SKM-1 (cell line): ENCODE measurements around the gene CENATAC.
"Not testable (repeated sequence)": the region's sequence is repeated elsewhere in the genome, so short reads cannot be mapped to it uniquely, and the experiment has no call there.

ENCODE experiments used
- DNase-seq: peaks from one replicate; lab custom pipeline; 2025; ENCODE audit not compliant: unreplicated experiment; lab: John Stamatoyannopoulos, UW

The CENATAC gene, protein sequence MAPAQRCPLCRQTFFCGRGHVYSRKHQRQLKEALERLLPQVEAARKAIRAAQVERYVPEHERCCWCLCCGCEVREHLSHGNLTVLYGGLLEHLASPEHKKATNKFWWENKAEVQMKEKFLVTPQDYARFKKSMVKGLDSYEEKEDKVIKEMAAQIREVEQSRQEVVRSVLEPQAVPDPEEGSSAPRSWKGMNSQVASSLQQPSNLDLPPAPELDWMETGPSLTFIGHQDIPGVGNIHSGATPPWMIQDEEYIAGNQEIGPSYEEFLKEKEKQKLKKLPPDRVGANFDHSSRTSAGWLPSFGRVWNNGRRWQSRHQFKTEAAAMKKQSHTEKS

GRCh38 chr11:118997627-118998387 lies at the start of gene CENATAC:
TSS of gene CENATAC (plus strand) at chr11:118998138. CDS start at chr11:118998198, 60 bp downstream.
- peak; percentile 93 for DNase-seq

DNA sequence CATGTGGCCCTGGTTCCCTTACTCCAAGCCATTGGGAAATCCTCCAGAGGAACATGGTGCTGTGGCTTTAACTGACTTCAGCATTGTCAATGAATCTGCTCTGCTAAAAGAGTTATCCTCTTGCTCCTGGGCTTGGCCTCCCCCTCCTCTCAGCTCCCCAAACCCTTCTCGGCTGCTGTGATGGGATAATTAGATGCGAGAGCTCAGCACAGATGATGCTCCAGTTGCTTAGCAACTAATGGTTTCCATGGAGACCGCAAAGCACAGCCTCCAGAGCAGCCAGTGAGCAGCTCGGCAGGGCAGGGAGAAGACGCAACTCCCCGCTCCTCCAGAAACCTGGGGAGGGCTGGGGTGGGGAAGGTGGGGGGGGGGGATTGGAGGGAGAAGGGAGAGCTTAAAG lies 44.7 kb upstream of the CENATAC start:
- DNase-seq, result no peak

GRCh38 chr11:118953976-118954375 lies 44.0 kb upstream of the CENATAC start:
- DNase-seq, result not testable (repeated sequence)

GRCh38 chr11:118956094-118956846 lies 41.7 kb upstream of the CENATAC start, which contains the start of gene UPK2:
TSS of gene UPK2 (plus strand) at chr11:118956298. CDS start at chr11:118956351, 53 bp downstream.
- DNase-seq, result peak; percentile 53

DNA sequence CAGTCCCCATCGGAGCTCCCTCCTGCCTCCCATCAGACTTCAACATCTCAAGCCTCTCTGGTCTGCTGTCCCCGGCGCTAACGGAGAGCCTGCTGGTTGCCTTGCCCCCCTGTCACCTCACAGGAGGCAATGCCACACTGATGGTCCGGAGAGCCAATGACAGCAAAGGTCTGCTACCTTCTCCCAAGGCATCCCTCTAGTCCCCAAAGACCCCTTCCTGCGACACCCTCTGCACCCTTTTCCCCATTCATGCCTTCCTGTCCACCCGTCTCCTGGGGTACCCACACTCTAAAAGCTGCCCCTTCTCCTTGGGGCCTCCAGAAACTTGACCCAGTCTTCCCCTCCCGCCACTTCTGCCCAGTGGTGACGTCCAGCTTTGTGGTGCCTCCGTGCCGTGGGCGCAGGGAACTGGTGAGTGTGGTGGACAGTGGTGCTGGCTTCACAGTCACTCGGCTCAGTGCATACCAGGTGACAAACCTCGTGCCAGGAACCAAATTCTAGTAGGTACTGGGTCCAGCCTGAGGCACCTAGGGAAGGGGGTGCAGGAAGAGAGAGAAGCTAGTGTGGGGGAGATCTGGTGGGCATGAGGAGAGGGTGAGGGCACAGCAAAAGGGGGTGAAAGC lies 41.0 kb upstream of the CENATAC start:
- DNase-seq, result no peak

DNA sequence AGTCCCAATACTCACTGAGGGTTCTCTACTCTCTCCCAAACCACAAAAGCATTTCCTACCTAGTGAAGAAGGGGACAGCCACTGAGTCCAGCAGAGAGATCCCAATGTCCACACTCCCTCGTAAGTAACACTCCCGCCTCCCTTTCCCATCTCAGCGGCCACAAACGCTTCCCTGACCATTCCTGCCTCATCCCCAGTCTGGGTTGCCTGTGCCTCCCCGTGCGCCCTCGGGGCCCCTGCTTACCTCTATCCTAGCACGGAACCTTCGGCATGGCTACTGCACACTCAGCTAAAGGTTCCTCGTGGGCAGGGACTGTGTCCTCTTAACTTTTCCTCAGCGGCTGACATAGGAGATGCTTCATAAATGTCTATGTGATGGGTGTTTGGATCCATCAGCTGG lies 40.4 kb upstream of the CENATAC start:
- no peak for DNase-seq

DNA sequence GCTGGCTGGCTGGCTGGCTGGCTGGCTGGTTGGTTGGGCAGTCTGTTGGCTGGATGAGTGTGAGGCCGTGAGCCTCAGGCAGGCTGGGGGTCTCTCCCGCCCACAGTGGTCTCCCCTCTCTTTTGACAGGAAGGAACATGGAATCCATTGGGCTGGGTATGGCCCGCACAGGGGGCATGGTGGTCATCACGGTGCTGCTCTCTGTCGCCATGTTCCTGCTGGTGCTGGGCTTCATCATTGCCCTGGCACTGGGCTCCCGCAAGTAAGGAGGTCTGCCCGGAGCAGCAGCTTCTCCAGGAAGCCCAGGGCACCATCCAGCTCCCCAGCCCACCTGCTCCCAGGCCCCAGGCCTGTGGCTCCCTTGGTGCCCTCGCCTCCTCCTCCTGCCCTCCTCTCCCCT lies 40.0 kb upstream of the CENATAC start:
- DNase-seq, result no peak

- no peak for DNase-seq
Observed at GRCh38 chr11:118958577-118958976, 39.4 kb upstream of the CENATAC start.

GRCh38 chr11:118961189-118961588 lies 36.7 kb upstream of the CENATAC start:
- DNase-seq, result no peak

DNA sequence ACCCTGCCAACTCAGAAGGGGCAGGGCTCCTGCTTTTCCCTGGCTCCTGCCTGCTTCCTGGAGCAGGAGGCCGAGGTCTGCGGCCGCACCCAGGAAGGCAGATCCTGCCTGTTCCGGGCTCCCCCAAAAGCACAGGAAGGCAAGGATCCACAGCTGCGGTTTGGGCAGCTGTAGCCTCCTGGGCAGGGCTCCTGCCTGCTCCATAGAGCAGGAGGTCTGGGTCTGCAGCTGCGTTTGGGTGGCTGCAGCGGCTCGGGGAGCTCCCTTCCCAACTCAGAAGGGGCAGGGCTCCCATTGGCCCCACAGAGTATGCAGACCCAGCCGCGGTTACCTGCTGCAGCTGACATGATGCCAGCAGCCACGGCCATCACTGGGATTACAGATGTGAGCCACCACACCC lies 36.3 kb upstream of the CENATAC start:
- DNase-seq, result no peak

DNA sequence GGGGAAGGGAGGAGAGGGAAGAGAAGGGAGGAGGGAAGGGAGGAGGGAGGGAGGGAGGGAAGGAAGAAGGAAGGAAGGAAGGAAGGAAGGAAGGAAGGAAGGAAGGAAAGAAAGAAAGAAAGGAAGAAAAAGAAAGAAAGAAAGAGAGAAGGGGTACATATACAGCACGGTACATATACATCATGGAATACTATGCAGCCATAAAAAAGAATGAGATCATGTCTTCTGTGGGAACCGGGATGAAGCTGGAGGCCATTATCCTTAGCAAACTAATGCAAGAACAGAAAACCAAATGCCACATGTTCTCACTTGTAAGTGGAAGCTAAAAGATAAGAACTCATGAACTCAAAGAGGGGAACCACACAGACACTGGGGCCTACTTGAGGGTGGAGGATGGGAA lies 28.4 kb upstream of the CENATAC start:
- not testable (repeated sequence) for DNase-seq

- DNase-seq, result no peak
Observed at GRCh38 chr11:118971646-118972045, 26.3 kb upstream of the CENATAC start, which contains the start of gene FOXR1. TSS of gene FOXR1 (plus strand) at chr11:118971761. CDS start at chr11:118971932, 171 bp downstream.

GRCh38 chr11:118973985-118974384 lies 24.0 kb upstream of the CENATAC start:
- no peak for DNase-seq

DNA sequence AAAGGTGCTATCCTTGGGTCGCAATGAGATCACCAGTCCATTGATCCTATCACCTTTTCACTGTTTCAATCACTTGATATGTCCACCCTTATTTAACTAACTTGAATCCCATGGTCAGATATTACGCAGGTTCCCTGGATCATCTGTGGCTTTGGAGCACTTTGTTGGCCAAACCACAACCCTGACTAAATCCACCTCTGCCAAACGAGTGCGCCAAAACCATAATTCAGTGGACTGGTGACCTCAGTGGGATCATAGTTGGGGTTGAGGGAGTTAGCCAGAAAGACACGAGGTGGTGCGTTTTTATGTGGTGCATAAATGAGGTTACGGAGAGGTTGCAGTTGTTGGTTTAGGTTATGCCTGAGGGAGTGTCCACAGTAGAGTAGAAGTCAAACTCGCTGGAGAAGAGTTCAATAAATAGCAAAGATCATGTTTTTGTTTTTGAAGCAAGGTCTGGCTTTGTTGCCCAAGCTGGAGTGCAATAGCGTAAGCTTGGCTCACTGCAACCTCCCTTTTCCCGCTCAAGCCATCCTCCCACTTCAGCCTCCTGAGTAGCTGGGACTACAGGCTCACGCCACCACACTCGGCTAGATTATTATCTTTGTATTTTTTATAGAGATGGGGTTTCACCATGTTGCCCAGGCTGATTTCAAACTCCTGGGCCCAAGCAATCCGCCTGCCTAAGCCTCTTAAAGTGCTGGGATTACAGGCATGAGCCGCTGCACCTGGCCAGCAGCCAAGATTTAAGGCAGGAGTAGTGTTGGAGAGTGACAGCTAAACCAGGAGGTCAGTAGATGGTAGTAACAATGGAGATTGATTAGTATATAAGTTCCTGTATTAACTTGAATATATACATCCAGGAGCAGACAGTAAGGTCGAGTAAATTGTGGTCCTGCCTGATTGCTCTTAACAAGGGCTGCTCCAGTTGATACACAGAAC lies 21.9 kb upstream of the CENATAC start:
- no peak for DNase-seq

- peak; percentile 39 for DNase-seq
Observed at GRCh38 chr11:118979434-118979833, 18.5 kb upstream of the CENATAC start.

- no peak for DNase-seq
Observed at GRCh38 chr11:118980191-118980881, 17.6 kb upstream of the CENATAC start.

GRCh38 chr11:118984337-118984736 lies 13.6 kb upstream of the CENATAC start:
- not testable (repeated sequence) for DNase-seq

GRCh38 chr11:118984825-118985224 lies 13.1 kb upstream of the CENATAC start:
- DNase-seq, result no peak

DNA sequence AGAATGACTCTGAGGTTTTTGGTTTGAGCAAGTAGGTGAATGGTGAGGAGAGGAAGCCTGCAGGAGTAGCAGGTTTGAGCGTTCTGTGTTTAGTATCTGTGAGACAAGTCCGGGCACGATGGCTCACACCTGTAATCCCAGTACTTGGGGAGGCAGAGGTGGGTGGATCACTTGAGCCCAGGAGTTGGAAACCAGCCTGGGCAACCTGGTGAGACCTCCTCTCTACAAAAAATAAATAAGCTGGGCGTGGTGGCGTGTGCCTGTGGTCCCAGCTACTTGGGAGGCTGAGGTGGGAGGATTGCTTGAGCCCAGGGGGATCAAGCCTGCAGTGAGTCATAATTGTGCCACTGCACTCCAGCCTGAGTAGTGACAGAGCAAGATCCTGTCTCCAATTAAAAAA lies 9.7 kb upstream of the CENATAC start:
- no peak for DNase-seq
